GM19239 (cell line): ENCODE measurements around the gene ADGRV1.
"Not testable (repeated sequence)": the region's sequence is repeated elsewhere in the genome, so short reads cannot be mapped to it uniquely, and the experiment has no call there.

Source experiments
- DNase-seq: peaks from one replicate; pipeline ENCODE4 v3.0.0; 2011; ENCODE audit warnings: low spot score; ENCODE audit not compliant: insufficient read length
- FAIRE-seq: peaks from 2 replicates; lab custom pipeline; 2011; peaks lifted over from hg19 to GRCh38; lab: Jason Lieb, UNC

The ADGRV1 gene

DNA sequence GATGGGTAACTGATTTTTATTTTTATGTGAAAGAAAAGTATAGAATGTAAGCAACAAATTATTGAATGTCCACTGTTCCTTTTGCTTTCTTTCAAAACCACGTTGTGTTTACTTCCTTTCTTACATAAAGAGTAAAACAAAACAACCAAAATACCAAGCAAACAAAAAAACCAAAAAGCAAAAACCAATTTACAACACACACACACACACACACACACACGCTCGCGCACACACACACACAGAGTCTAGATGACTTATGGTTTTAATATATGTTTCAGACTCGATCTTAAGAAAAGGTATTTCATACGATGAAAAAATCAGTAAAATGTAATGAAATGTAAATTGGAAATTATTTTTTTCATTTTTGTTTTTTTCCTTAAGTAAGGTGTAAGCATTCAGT is 80.3 kb downstream of the ADGRV1 start:
- DNase-seq (no peak), FAIRE-seq (no peak)

GRCh38 chr5:90640484-90641059 is 82.0 kb downstream of the ADGRV1 start:
- no peak for DNase-seq
- peak; percentile 60 for FAIRE-seq

GRCh38 chr5:90641528-90641927 is 82.9 kb downstream of the ADGRV1 start:
- no peak for FAIRE-seq

DNA sequence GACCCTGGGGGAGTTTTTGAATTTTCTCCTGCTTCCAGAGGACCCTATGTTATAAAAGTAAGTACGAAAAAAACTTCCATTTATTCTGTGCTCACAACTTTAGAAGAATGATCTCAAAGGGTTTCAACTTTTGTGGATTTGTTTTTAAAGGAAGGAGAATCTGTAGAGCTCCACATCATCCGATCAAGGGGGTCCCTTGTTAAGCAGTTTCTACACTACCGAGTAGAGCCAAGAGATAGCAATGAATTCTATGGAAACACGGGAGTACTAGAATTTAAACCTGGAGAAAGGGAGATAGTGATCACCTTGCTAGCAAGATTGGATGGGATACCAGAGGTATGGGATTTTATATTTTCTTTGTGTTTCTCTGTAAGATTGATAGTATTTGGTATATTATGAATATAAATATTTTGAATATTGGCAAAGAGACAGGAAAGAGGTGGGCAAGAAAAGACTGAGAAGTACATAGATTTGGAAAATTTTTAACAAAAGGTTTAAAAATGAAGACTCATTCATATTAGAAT is 84.2 kb downstream of the ADGRV1 start:
- no peak for DNase-seq
- FAIRE-seq = no peak

More at GRCh38 chr5:90641528-90641927, 82.9 kb downstream of the ADGRV1 start:
- DNase-seq = no peak

GRCh38 chr5:90644132-90644531 is 85.5 kb downstream of the ADGRV1 start:
- DNase-seq (no peak), FAIRE-seq (no peak)

GRCh38 chr5:90645024-90645610 is 86.5 kb downstream of the ADGRV1 start:
- FAIRE-seq = no peak
- DNase-seq = no peak

DNA sequence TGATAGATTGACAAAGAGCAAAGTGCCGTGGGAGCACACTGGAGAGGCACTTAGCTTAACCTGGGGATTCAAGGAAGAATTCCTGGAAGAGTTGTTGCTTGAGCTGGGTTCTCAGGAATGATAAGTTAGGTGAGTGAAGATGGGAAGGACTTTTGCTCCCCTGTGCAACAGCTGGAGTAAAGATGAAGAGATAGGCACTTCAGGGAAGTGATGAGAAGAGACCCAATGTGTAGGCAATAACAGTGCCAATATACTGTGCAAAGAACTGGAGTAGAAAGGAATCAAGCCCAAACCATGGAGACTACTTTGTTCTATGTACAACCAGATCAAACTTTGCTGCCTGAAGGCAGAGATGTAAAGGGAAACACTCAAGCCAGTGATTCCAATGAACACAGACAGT is 92.2 kb downstream of the ADGRV1 start:
- FAIRE-seq = no peak
- DNase-seq = no peak

- DNase-seq (no peak), FAIRE-seq (no peak)
Measured at GRCh38 chr5:90654215-90654614, 95.6 kb downstream of the ADGRV1 start.

DNA sequence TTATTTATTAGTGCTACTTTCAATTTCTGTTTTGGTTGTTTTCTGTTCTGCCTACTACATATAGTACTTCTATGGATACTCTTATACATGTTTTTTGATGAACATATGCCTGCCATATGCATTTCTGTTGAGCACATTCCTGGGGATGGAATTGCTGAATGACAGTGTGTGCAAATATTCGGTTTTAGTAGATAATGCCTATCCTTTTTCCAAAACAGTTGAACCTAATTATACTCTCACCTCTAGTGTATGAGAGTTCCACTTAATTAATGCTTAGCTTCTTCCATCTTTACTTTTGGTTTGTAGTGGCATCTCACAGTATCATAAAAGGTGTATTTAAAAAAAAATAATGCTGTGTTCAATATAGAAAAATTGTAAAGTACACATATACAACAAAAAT is 96.8 kb downstream of the ADGRV1 start:
- DNase-seq = no peak
- no peak for FAIRE-seq

GRCh38 chr5:90657030-90657429 is 98.4 kb downstream of the ADGRV1 start:
- no peak for DNase-seq
- FAIRE-seq = no peak

DNA sequence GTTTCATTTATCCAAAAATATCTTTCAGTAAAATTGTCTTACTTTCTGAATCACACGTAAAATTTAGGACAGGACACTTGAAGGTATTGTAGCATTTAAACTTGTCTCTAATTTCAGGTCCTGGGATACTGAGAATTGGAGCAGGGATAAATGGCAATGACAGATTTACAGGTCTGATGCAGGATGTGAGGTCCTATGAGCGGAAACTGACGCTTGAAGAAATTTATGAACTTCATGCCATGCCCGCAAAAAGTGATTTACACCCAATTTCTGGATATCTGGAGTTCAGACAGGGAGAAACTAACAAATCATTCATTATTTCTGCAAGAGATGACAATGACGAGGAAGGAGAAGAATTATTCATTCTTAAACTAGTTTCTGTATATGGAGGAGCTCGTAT is 99.2 kb downstream of the ADGRV1 start:
- FAIRE-seq (no peak), DNase-seq (no peak)

- FAIRE-seq (no peak), DNase-seq (no peak)
Measured at GRCh38 chr5:90658620-90659019, 100.0 kb downstream of the ADGRV1 start.

DNA sequence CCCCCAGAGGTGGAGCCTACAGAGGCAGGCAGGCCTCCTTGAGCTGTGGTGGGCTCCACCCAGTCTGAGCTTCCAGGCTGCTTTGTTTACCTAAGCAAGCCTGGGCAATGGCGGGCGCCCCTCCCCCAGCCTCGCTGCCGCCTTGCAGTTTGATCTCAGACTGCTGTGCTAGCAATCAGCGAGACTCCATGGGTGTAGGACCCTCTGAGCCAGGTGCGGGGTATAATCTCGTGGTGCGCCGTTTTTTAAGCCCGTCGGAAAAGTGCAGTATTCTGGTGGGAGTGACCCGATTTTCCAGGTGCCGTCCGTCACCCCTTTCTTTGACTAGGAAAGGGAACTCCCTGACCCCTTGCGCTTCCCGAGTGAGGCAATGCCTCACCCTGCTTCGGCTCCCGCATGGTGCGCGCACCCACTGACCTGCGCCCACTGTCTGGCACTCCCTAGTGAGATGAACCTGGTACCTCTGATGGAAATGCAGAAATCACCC is 109.5 kb downstream of the ADGRV1 start:
- FAIRE-seq, DNase-seq: not testable (repeated sequence)

DNA sequence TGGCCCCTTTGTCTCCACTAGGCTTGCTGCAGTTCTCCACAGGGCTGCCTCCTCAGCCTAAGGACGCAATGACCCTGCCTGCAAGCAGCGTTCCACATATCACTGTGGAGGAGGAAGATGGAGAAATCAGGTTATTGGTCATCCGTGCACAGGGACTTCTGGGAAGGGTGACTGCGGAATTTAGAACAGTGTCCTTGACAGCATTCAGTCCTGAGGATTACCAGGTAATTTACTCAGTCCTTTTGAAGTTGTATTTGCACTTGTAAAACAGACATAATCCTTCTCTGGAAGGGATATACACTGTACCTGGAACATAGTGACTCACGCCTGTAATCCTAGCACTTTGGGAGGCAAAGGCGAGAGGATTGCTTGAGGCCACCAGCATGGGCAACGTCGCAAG is 116.6 kb downstream of the ADGRV1 start:
- no peak for FAIRE-seq

GRCh38 chr5:90680921-90681563 is 122.4 kb downstream of the ADGRV1 start:
- FAIRE-seq (no peak), DNase-seq (no peak)

More for the DNA sequence above, 116.6 kb downstream of the ADGRV1 start:
- DNase-seq = no peak

DNA sequence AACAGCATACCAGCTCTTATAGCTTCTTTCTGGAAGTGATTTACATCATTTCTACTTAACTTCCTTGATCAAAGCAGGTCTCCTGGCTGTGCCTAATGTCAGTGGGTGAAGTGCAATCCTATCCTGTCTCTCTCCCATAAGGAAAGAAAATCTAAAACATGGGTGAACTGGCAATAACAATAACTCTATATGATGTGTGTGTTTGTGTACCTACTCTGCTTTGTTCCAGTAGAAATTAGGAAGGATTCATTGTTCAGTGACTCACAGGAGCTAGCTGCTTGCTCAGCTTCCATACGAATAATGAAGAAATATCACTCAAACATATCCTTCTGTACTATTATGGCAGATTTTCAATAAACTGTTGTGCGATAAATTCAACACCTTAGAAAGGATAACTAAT is 123.7 kb downstream of the ADGRV1 start:
- DNase-seq (no peak), FAIRE-seq (no peak)

DNA sequence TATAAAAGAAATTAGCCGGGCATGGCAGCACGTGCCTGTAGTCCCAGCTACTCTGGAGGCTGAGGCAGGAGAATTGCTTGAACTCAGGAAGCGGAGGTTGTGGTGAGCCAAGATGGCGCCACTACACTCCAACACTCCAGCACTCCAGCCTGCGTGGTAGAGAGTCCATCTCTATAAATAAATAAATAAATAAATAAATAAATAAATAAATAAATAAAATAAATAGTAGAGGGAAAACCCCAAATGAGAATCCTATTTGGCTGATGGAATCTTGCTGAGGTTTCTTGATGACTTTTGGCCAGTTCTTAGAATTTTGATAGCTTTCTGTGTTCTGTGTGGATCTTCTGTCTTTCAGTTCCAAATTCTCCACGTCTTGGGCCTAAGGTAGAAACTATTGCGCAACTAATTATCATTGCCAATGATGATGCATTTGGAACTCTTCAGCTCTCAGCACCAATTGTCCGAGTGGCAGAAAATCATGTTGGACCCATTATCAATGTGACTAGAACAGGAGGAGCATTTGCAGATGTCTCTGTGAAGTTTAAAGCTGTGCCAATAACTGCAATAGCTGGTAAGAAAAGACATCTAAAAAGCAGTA is 126.9 kb downstream of the ADGRV1 start:
- no peak for DNase-seq
- no peak for FAIRE-seq

DNA sequence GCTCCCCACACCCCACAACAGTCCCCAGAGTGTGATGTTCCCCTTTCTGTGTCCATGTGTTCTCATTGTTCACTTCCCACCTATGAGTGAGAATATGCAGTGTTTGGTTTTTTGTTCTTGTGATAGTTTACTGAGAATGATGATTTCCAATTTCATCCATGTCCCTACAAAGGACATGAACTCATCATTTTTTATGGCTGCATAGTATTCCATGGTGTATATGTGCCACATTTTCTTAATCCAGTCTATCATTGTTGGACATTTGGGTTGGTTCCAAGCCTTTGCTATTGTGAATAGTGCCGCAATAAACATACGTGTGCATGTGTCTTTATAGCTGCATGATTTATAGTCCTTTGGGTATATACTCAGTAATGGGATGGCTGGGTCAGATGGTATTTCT is 127.8 kb downstream of the ADGRV1 start:
- not testable (repeated sequence) for FAIRE-seq, DNase-seq

- not testable (repeated sequence) for FAIRE-seq
Measured at GRCh38 chr5:90687458-90687857, 128.9 kb downstream of the ADGRV1 start.

GRCh38 chr5:90689064-90689463 is 130.5 kb downstream of the ADGRV1 start:
- FAIRE-seq (no peak), DNase-seq (no peak)

More at GRCh38 chr5:90687458-90687857, 128.9 kb downstream of the ADGRV1 start:
- not testable (repeated sequence) for DNase-seq

DNA sequence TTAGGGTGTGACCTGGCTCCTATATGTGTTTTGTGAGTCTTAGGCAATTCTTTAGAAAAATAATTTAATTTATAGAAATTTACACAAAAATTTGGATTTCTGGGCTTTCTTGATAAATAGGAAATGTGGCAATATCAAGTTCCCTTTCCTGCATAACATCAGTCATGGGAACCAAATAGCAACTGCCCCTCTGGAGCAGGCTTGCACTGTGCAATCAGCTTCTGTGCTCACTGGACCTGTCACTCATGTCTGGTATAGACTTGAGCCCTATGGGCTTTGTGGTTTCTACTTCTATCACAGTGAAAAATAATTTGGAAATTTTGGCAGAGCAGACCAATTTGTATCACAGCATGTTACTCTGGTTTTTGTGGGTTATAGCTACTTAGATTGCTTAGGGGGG is 131.7 kb downstream of the ADGRV1 start:
- DNase-seq (no peak), FAIRE-seq (no peak)
